HG03571 (cell line): ENCODE measurements around the gene S100A12.

Experiments used
- ATAC-seq: cut with Tn5 transposase; IDR thresholded peaks from one replicate; pipeline ENCODE4 v1.9.1; 2021; ENCODE audit not compliant: unreplicated experiment

Gene S100A12

GRCh38 chr1:153337980-153338853 lies 37.2 kb downstream of the S100A12 start:
- no peak for ATAC-seq

DNA sequence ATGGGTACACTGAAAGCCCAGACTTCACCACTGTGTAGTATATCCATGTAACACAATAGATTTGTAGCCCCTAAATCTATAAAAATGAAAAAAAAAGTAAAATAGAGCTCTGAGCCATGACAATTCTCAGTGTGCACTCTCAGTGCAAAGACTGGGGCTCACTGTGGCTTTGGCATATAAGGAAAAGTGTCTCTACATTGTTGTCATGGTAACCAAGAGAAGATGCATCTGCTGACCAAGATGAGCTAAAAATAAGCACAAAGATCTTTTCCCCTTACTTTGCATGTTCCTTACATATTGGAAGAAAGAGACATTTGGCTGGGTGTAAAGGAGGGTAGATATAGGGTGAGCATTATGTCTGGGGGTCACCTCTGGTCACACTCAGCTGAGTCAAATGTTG lies 38.8 kb downstream of the S100A12 start:
- ATAC-seq: no peak

DNA sequence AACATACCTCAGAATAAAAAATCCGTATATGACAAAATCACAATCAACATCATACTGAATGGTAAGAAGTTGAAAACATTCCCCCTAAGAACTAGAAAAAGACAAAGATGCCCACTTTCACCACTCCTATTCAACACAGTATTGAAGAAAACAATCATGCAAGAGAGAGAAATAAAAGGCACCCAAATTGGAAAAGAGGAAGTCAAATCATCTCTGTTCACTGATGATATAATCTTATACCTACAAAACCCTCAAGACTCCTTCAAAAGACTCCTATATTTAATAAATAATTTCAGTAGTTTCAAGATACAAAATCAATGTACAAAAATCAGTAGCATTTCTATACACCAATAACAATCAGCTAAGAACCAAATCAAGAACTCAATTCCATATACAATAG lies 41.5 kb downstream of the S100A12 start:
- ATAC-seq: no peak

DNA sequence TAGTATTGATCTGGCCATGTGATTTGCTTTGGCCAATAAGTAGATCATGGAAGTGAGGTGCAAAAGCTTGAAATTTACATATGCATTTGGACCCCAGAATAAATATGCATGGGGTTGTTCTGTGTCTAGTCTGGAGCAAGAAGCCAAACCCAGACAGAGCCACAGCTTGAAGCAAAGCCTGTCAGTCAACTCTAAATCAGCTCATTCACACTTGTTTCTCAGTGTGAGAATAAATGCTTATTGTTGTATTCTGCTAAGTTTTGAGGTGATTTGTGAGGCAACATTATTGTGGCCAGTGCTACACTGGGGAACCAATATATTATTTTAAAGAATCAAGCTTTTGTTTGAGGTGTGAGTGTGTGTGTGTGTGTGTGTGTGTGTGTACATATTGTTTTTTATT lies 50.5 kb downstream of the S100A12 start:
- ATAC-seq: no peak
